CD14-positive monocyte (primary cell): Measurements from ENCODE around the gene SLC24A4. TPM values are rescaled to one million over a fixed set of nuclear protein-coding genes. Genes with fewer than 3 reads are reported as not detected.
A peak's percentile ranks its signal among the peaks of the same experiment; 100 is the strongest.

Source experiments
- DNase-seq, 3 donors: peaks; one replicate each; pipeline ENCODE4 v3.0.0-alpha.2; 2011 to 2022
- H2AFZ ChIP-seq: 2 replicates; pipeline ENCODE4 v1.6.0; 2012; ENCODE audit warnings: mild to moderate bottlenecking, low read depth, low read length, inconsistent platforms; ENCODE audit not compliant: insufficient read depth, poor library complexity, severe bottlenecking
- H3K27ac ChIP-seq, 2 donors: 1 replicate in 1 of 2; 2 replicates in 1 of 2; pipeline ENCODE4 v1.5.1; 2012 to 2013; ENCODE audit warnings: low read length in 2 of 2, control low read depth in 1 of 2, inconsistent platforms in 1 of 2, low read depth in 1 of 2, mild to moderate bottlenecking in 1 of 2
- H3K27me3 ChIP-seq, 2 donors: one replicate each; pipeline versions ENCODE4 v1.6.0 to v1.6.1; 2011 to 2013; ENCODE audit warnings: low read length in 2 of 2; ENCODE audit not compliant: control insufficient read depth in 2 of 2, insufficient read depth in 2 of 2
- H3K36me3 ChIP-seq, 2 donors: replicated peaks in 1 of 2; 1 replicate in 1 of 2; 2 replicates in 1 of 2; pipeline versions ENCODE4 v1.5.1 to v1.6.1; 2012 to 2013; ENCODE audit warnings: low read length in 2 of 2, control low read depth in 1 of 2, inconsistent platforms in 1 of 2, mild to moderate bottlenecking in 1 of 2; ENCODE audit not compliant: insufficient read depth in 2 of 2, control insufficient read depth in 1 of 2
- H3K4me1 ChIP-seq, 2 donors: 1 replicate in 1 of 2; 2 replicates in 1 of 2; pipeline versions ENCODE4 v1.5.1 to v1.6.1; 2012 to 2013; ENCODE audit warnings: low read length in 2 of 2, control low read depth in 1 of 2, inconsistent platforms in 1 of 2, mild to moderate bottlenecking in 1 of 2, moderate library complexity in 1 of 2; ENCODE audit not compliant: insufficient read depth in 2 of 2, control insufficient read depth in 1 of 2
- H3K4me2 ChIP-seq: replicated peaks from 2 replicates; pipeline ENCODE3; 2012; ENCODE audit warnings: low read length, moderate library complexity, mild to moderate bottlenecking; ENCODE audit not compliant: poor library complexity, severe bottlenecking; ENCODE audit errors: extremely low read depth
- H3K4me3 ChIP-seq, 3 experiments: fragments of 200-600 bp in 1 of 3; sonication (generic) in 1 of 3; replicated peaks in 1 of 3; 1 replicate in 2 of 3; 2 replicates in 1 of 3; pipeline ENCODE4 v1.5.1; 2011 to 2013; ENCODE audit warnings: low read length in 3 of 3, mild to moderate bottlenecking in 3 of 3, control low read depth in 2 of 3, low read depth in 2 of 3, inconsistent platforms in 1 of 3, moderate library complexity in 1 of 3
- H3K79me2 ChIP-seq: 2 replicates; pipeline ENCODE4 v1.6.0; 2012; ENCODE audit warnings: mild to moderate bottlenecking, control low read depth, inconsistent platforms, low read length, moderate library complexity; ENCODE audit not compliant: insufficient read depth
- H3K9ac ChIP-seq: 2 replicates; pipeline ENCODE4 v1.6.0; 2017; ENCODE audit warnings: low read length, mild to moderate bottlenecking; ENCODE audit not compliant: insufficient read depth, poor library complexity, severe bottlenecking
- H3K9me3 ChIP-seq, 2 donors: replicated peaks in 1 of 2; 1 replicate in 1 of 2; 2 replicates in 1 of 2; pipeline versions ENCODE4 v1.5.1 to v1.6.1; 2012 to 2013; ENCODE audit warnings: low read length in 2 of 2, control low read depth in 1 of 2; ENCODE audit not compliant: control insufficient read depth in 1 of 2, insufficient read depth in 1 of 2
- H4K20me1 ChIP-seq: 2 replicates; pipeline ENCODE4 v1.6.0; 2012; ENCODE audit warnings: mild to moderate bottlenecking, low read length, control low read depth, moderate library complexity; ENCODE audit not compliant: insufficient read depth
- H3K27ac Mint-ChIP-seq, 7 donors: one replicate each; pipeline ENCODE4 v1.8.0; 2020; ENCODE audit warnings: mild to moderate bottlenecking in 7 of 7, mixed read lengths in 7 of 7, moderate library complexity in 6 of 7, inconsistent platforms in 2 of 7
- H3K27me3 Mint-ChIP-seq, 3 donors: one replicate each; pipeline ENCODE4 v1.8.0; 2021 to 2022; ENCODE audit warnings: low read depth in 3 of 3, mild to moderate bottlenecking in 3 of 3, mixed read lengths in 3 of 3, moderate library complexity in 3 of 3, inconsistent platforms in 1 of 3
- H3K36me3 Mint-ChIP-seq, 2 donors: one replicate each; pipeline ENCODE4 v1.8.0; 2020; ENCODE audit warnings: mixed read lengths in 2 of 2, inconsistent platforms in 1 of 2, mild to moderate bottlenecking in 1 of 2
- H3K4me1 Mint-ChIP-seq: one replicate; pipeline ENCODE4 v1.8.0; 2020; ENCODE audit warnings: mild to moderate bottlenecking, mixed read lengths
- H3K4me3 Mint-ChIP-seq, 2 donors: one replicate each; pipeline ENCODE4 v1.8.0; 2020; ENCODE audit warnings: mild to moderate bottlenecking in 2 of 2, mixed read lengths in 2 of 2, moderate library complexity in 1 of 2
- H3K9me3 Mint-ChIP-seq, 7 donors: one replicate each; pipeline ENCODE4 v1.8.0; 2020 to 2022; ENCODE audit warnings: mixed read lengths in 7 of 7, mild to moderate bottlenecking in 6 of 7, moderate library complexity in 6 of 7, inconsistent platforms in 2 of 7
- CTCF ChIP-seq: fragments of 200-600 bp; IDR thresholded peaks from one replicate; pipeline ENCODE4 v1.8.0; 2022; ENCODE audit warnings: antibody characterized with exemption, mild to moderate bottlenecking
- WGBS: methylation state at CpG from one replicate; pipeline ENCODE4 v1.1.5; 2013; ENCODE audit warnings: missing lambda C conversion rate; ENCODE audit not compliant: insufficient coverage; 5-methylcytosine and 5-hydroxymethylcytosine counted together
- intact Hi-C, 2 donors: fragments of 100-400 bp; cut with micrococcal nuclease; formaldehyde crosslinking; loops; one replicate each; pipeline versions ENCODE4 v1.15.0 to v1.15.1; 2023
- polyA plus RNA-seq, 3 donors: library from polyadenylated mRNA; depleted of rRNA in 1 of 3; unstranded in 2 of 3; stranded (reverse) in 1 of 3; fragments of 300-500 nt in 2 of 3; fragments of >200 nt in 1 of 3; fragmentation: Illumina TruSeq in 2 of 3; gene quantifications; 1 replicate in 2 of 3; 2 replicates in 1 of 3; pipeline ENCODE4 v1.2.3, GENCODE V29; 2012 to 2021

Gene SLC24A4
- polyA plus RNA-seq, 3 donors: 20.0 to 41.9 (median 26.5) TPM

- TF ChIP-seq CTCF: no peak
- no peak overlapping the region for H3K4me3 Mint-ChIP-seq
- H3K36me3 Mint-ChIP-seq: peaks cover 59 to 62% of the 10 kb centered on the region in 2 donors
- no peak overlapping the region for H3K4me2 ChIP-seq
- H3K36me3 ChIP-seq: peaks cover 4 to 28% of the 10 kb centered on the region in 2 donors
- peak overlapping the region in 1 of 7 donors; percentile 4 for H3K27ac Mint-ChIP-seq
- H3K9me3 Mint-ChIP-seq: peaks cover 0 to 4% (median 1%) of the 10 kb centered on the region in 7 donors
- H4K20me1 ChIP-seq: peaks cover 100% of the 10 kb centered on the region
- no peak overlapping the region for H2AFZ ChIP-seq
- H3K9me3 ChIP-seq: no peaks in the 10 kb centered on the region
- H3K9ac ChIP-seq: no peak overlapping the region
- H3K4me1 Mint-ChIP-seq: peaks cover 64% of the 10 kb centered on the region
- H3K4me1 ChIP-seq: peaks cover 34 to 59% of the 10 kb centered on the region in 2 donors
- no peak overlapping the region for H3K27ac ChIP-seq
- intact Hi-C loops: no loop called here
- H3K79me2 ChIP-seq: peaks cover 98% of the 10 kb centered on the region
- DNase-seq: no peak
- peaks cover 4 to 10% (median 9%) of the 10 kb centered on the region in 3 donors for H3K27me3 Mint-ChIP-seq
- WGBS: 97% methylated on average over 5 of the region's 6 CpGs
- no peaks in the 10 kb centered on the region for H3K27me3 ChIP-seq
- H3K4me3 ChIP-seq: no peak overlapping the region
Observed at GRCh38 chr14:92523752-92524151, 200.8 kb downstream of the SLC24A4 start.

- Mint-ChIP-seq H3K36me3 (peaks cover 62% of the 10 kb centered on the region in 2 donors), H3K4me3 (peak overlapping the region in 1 of 2 donors; percentile 12), H3K27me3 (peaks cover 4 to 10% (median 9%) of the 10 kb centered on the region in 3 donors), H3K4me1 (peaks cover 59% of the 10 kb centered on the region), H3K9me3 (peaks cover 3 to 12% (median 7%) of the 10 kb centered on the region in 7 donors), H3K27ac (peak overlapping the region in 3 of 7 donors; percentile 25 to 76 (median 75))
- H3K79me2 ChIP-seq: peaks cover 98% of the 10 kb centered on the region
- H4K20me1 ChIP-seq: peaks cover 100% of the 10 kb centered on the region
- H3K4me2 ChIP-seq: peak overlapping the region; percentile 33
- no peak for DNase-seq
- intact Hi-C loops: no loop called here
- no peak overlapping the region for H2AFZ ChIP-seq
- H3K4me1 ChIP-seq: peaks cover 25 to 54% of the 10 kb centered on the region in 2 donors
- H3K27ac ChIP-seq: peak overlapping the region in 1 of 2 donors; percentile 55
- H3K27me3 ChIP-seq: no peaks in the 10 kb centered on the region
- H3K36me3 ChIP-seq: peaks cover 4 to 31% of the 10 kb centered on the region in 2 donors
- no peak overlapping the region for H3K9ac ChIP-seq
- WGBS: 13% methylated on average over 6 of the region's 10 CpGs
- peaks cover 0 to 5% of the 10 kb centered on the region in 2 donors for H3K9me3 ChIP-seq
- H3K4me3 ChIP-seq: no peak overlapping the region
- TF ChIP-seq CTCF: no peak
Observed at GRCh38 chr14:92524602-92525185, 201.7 kb downstream of the SLC24A4 start.
